22Rv1 (cell line): Measurements from ENCODE around the gene AFAP1L2.

Experiments
- H3K27ac ChIP-seq: fragments of 450-650 bp; 2 replicates; pipeline ENCODE4 v1.5.1; 2017
- ZFX ChIP-seq: fragments of 450-650 bp; IDR thresholded peaks from 2 replicates; pipeline ENCODE4 v1.6.1; 2017; ENCODE audit warnings: antibody characterized with exemption, borderline replicate concordance
- TF ChIP-seq, protein P1 (sequence below): fragments of 450-650 bp; IDR thresholded peaks from 2 replicates; pipeline ENCODE4 v1.5.1; 2017; ENCODE audit warnings: mild to moderate bottlenecking

Gene AFAP1L2

DNA sequence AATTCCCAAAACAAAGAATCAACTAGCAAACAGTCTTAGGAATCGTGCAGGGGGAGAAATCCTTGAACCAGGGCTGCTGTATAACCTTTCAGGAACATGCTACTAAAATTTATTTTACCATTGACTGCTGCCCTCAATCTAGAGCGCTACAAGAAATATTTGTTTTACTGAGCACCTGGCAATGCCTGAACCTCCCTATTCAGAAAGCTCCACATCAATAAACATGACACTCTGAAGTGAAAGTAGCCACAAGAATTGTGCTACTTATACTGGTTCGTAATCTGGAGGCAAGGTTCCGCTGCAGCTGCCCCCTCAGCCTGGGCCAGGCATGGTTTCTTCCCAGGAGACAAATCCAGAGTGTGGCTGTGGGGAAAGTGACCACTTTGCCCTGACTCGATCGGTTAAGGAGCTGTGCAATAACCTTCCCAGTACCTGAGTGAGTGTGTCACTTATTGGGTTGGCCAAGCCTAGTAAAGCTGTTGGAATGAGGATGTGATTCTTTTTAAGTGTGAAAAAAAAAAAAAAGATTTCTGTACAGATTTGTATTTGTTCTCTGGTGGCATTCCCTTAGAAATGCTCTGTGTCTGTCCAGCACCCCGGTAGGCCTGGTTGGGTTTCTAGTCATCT is 157.5 kb downstream of the AFAP1L2 start:
- no peak for TF ChIP-seq ZFX
- TF ChIP-seq, protein P1, sequence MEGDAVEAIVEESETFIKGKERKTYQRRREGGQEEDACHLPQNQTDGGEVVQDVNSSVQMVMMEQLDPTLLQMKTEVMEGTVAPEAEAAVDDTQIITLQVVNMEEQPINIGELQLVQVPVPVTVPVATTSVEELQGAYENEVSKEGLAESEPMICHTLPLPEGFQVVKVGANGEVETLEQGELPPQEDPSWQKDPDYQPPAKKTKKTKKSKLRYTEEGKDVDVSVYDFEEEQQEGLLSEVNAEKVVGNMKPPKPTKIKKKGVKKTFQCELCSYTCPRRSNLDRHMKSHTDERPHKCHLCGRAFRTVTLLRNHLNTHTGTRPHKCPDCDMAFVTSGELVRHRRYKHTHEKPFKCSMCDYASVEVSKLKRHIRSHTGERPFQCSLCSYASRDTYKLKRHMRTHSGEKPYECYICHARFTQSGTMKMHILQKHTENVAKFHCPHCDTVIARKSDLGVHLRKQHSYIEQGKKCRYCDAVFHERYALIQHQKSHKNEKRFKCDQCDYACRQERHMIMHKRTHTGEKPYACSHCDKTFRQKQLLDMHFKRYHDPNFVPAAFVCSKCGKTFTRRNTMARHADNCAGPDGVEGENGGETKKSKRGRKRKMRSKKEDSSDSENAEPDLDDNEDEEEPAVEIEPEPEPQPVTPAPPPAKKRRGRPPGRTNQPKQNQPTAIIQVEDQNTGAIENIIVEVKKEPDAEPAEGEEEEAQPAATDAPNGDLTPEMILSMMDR: no peak
- H3K27ac ChIP-seq: no peak overlapping the region

DNA sequence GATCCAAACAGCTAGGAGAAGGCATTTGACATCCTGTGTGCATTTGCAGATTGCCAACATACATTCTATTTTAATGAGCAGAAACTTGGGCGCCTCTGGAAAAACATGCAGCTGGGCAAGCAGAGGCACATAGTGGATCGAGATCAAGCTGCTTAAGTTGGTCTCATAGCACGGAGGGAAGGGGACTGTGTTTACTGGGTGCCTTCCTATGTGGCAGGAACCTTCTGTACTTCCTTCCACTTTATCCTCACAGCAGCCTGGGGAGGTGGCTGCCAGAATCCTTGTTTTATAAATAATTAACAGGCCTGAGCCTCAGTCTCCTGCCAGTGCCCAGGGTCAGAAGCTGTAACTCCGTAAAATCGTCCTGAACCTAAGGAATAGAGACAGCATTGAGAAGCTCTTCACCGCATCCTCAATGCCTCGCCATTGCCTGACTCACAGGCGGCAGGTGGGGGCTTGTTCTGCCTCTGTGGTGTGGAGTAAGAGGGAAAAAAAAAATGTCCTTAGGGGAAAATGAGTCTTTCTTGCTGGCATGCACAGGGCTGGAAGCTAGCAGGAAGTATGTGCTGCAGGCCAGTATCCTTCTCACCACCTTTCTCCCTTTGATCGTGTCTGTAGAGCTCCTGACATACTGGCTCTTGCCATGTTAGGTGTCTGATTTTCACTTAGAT is 159.0 kb downstream of the AFAP1L2 start:
- 0 out of 2 replicates have a peak overlapping the region, but pooled peaks have one; percentile 24 for H3K27ac ChIP-seq
- TF ChIP-seq, protein P1: no peak
- TF ChIP-seq ZFX: no peak
